Adrenal gland (tissue), 5 donors: ENCODE data around the gene ZNF398.

ENCODE experiments used
- CTCF ChIP-seq, 6 experiments: fragments of 450-650 bp in 4 of 6; fragments of 200-600 bp in 2 of 6; sonication (generic) in 1 of 6; IDR thresholded peaks; 1 replicate in 5 of 6; 2 replicates in 1 of 6; pipeline versions ENCODE4 v1.5.1 to v1.8.0; 2016 to 2021; ENCODE audit warnings: antibody characterized with exemption in 6 of 6, mild to moderate bottlenecking in 2 of 6, moderate library complexity in 1 of 6
- POLR2A ChIP-seq, 2 donors: fragments of 450-650 bp; IDR thresholded peaks; one replicate each; pipeline ENCODE4 v1.6.1; 2017; ENCODE audit warnings: antibody characterized with exemption in 2 of 2, mild to moderate bottlenecking in 2 of 2, moderate library complexity in 1 of 2
- donor health status: DM: no; HTN: no; CAD: no.

- no peak for TF ChIP-seq CTCF (IDR thresholded peaks at IDR 0.05)
- TF ChIP-seq POLR2A (IDR thresholded peaks at IDR 0.05) = no peak
These were observed 5.4 kb upstream of the ZNF398 start for GRCh38 chr7:149141893-149142292.
